H1 (cell line): ENCODE data around the gene FAM50A. TPM values are rescaled to one million over a fixed set of nuclear protein-coding genes. Genes with fewer than 3 reads are reported as not detected.

Source experiments
- CTCF ChIA-PET: fragments of 300-600 bp; sonication (Branson Sonifier 250); formaldehyde crosslinking; loops from one replicate; lab custom pipeline; 2021; ENCODE audit not compliant: partially characterized antibody; lab: Charles Lee
- POLR2A ChIA-PET: fragments of 300-600 bp; sonication (Branson Sonifier 250); formaldehyde crosslinking; loops from one replicate; lab custom pipeline; 2021; ENCODE audit warnings: inconsistent platforms; ENCODE audit not compliant: partially characterized antibody; lab: Charles Lee
- DNase-seq, 2 experiments: peaks; one replicate each; pipeline versions ENCODE4 v3.0.0 to v3.0.0-alpha.2; 2010 to 2022; ENCODE audit warnings: low spot score in 2 of 2, low read depth in 1 of 2, mixed read lengths in 1 of 2
- FAIRE-seq: peaks from 2 replicates; lab custom pipeline; 2011; peaks lifted over from hg19 to GRCh38; lab: Jason Lieb, UNC
- H2AFZ ChIP-seq: 2 replicates; pipeline ENCODE4 v1.8.1; 2012; ENCODE audit warnings: low read length, inconsistent platforms
- H2AK5ac ChIP-seq: 2 replicates; pipeline ENCODE4 v1.6.1; 2013; ENCODE audit warnings: low read depth, low read length
- H2BK120ac ChIP-seq: replicated peaks from 2 replicates; pipeline ENCODE3; 2013; ENCODE audit warnings: low read depth, low read length, inconsistent platforms
- H2BK12ac ChIP-seq: 2 replicates; pipeline ENCODE4 v1.6.1; 2013; ENCODE audit warnings: low read depth, low read length
- H2BK15ac ChIP-seq: 2 replicates; pipeline ENCODE4 v1.6.1; 2013; ENCODE audit warnings: low read length
- H2BK20ac ChIP-seq: 2 replicates; pipeline ENCODE4 v1.6.1; 2013; ENCODE audit warnings: low read length
- H2BK5ac ChIP-seq: 2 replicates; pipeline ENCODE4 v1.6.1; 2013; ENCODE audit warnings: low read depth, low read length
- H3K14ac ChIP-seq: 2 replicates; pipeline ENCODE4 v1.6.1; 2013; ENCODE audit warnings: inconsistent platforms; ENCODE audit not compliant: insufficient read length
- H3K18ac ChIP-seq: 2 replicates; pipeline ENCODE4 v1.6.1; 2013; ENCODE audit warnings: low read length; ENCODE audit errors: extremely low read depth
- H3K23ac ChIP-seq: 2 replicates; pipeline ENCODE4 v1.6.1; 2013; ENCODE audit warnings: inconsistent platforms; ENCODE audit not compliant: insufficient read length
- H3K23me2 ChIP-seq: 2 replicates; pipeline ENCODE4 v1.6.1; 2013; ENCODE audit warnings: low read depth, low read length
- H3K27ac ChIP-seq: 2 replicates; pipeline ENCODE4 v1.6.1; 2011; ENCODE audit warnings: low read depth, low read length, inconsistent platforms
- H3K27me3 ChIP-seq, 4 experiments: replicated peaks in 1 of 4; 1 replicate in 1 of 4; 2 replicates in 3 of 4; pipeline versions ENCODE4 v1.6.1 to v1.8.1; 2011 to 2013; ENCODE audit warnings: low read length in 3 of 4, mild to moderate bottlenecking in 3 of 4, inconsistent platforms in 2 of 4, mixed read lengths in 2 of 4, moderate library complexity in 1 of 4; ENCODE audit not compliant: control insufficient read depth in 3 of 4, insufficient read depth in 3 of 4; ENCODE audit errors: extremely low read depth in 1 of 4
- H3K36me3 ChIP-seq, 4 experiments: 2 replicates each; pipeline versions ENCODE4 v1.6.1 to v1.8.1; 2011 to 2013; ENCODE audit warnings: mild to moderate bottlenecking in 4 of 4, low read length in 3 of 4, moderate library complexity in 2 of 4, control low read depth in 1 of 4, inconsistent platforms in 1 of 4; ENCODE audit not compliant: insufficient read depth in 4 of 4, control insufficient read depth in 2 of 4
- H3K4ac ChIP-seq: replicated peaks from 2 replicates; pipeline ENCODE3; 2013; ENCODE audit warnings: low read length, low read depth, mixed read lengths, inconsistent platforms; ENCODE audit not compliant: insufficient read length
- H3K4me1 ChIP-seq, 4 experiments: replicated peaks in 1 of 4; 1 replicate in 1 of 4; 2 replicates in 3 of 4; pipeline versions ENCODE4 v1.6.1 to v1.8.1; 2011 to 2013; ENCODE audit warnings: low read length in 3 of 4, inconsistent platforms in 2 of 4, mixed read lengths in 1 of 4; ENCODE audit not compliant: insufficient read depth in 4 of 4, control insufficient read depth in 3 of 4
- H3K4me2 ChIP-seq, 2 experiments: 2 replicates each; pipeline versions ENCODE4 v1.6.1 to v1.8.1; 2011 to 2013; ENCODE audit warnings: low read depth in 2 of 2, low read length in 2 of 2, control low read depth in 1 of 2, inconsistent platforms in 1 of 2, mild to moderate bottlenecking in 1 of 2; ENCODE audit not compliant: insufficient read depth in 1 of 2
- H3K4me3 ChIP-seq, 4 experiments: fragments of 200-600, 300-600 bp in 1 of 4; sonication (generic), shearing (Covaris generic), sonication (Bioruptor Twin) in 1 of 4; 2 replicates each; pipeline versions ENCODE4 v1.5.1 to v1.8.1; 2011 to 2016; ENCODE audit warnings: low read length in 4 of 4, low read depth in 3 of 4, control low read depth in 2 of 4, inconsistent platforms in 2 of 4, mild to moderate bottlenecking in 2 of 4, mixed read lengths in 1 of 4, moderate library complexity in 1 of 4; ENCODE audit not compliant: insufficient read depth in 2 of 4; ENCODE audit errors: extremely low read depth in 1 of 4
- H3K56ac ChIP-seq: replicated peaks from 2 replicates; pipeline ENCODE3; 2013; ENCODE audit warnings: low read depth, mild to moderate bottlenecking, mixed read lengths, low read length, inconsistent platforms; ENCODE audit not compliant: insufficient read length
- H3K79me1 ChIP-seq: 2 replicates; pipeline ENCODE4 v1.6.1; 2013; ENCODE audit warnings: low read depth, low read length, control low read depth
- H3K79me2 ChIP-seq, 2 experiments: 2 replicates each; pipeline versions ENCODE4 v1.6.1 to v1.8.1; 2012 to 2013; ENCODE audit warnings: low read length in 2 of 2, mild to moderate bottlenecking in 2 of 2, inconsistent platforms in 1 of 2; ENCODE audit not compliant: insufficient read depth in 2 of 2, control insufficient read depth in 1 of 2
- H3K9ac ChIP-seq, 4 experiments: replicated peaks in 1 of 4; 1 replicate in 1 of 4; 2 replicates in 3 of 4; pipeline versions ENCODE4 v1.6.1 to v1.8.1; 2011 to 2013; ENCODE audit warnings: low read depth in 3 of 4, low read length in 3 of 4, control low read depth in 2 of 4, mild to moderate bottlenecking in 2 of 4, moderate library complexity in 2 of 4, inconsistent platforms in 1 of 4; ENCODE audit errors: extremely low read depth in 1 of 4
- H3K9me3 ChIP-seq, 2 experiments: 2 replicates each; pipeline versions ENCODE4 v1.6.1 to v1.8.1; 2012 to 2013; ENCODE audit warnings: mild to moderate bottlenecking in 2 of 2, moderate library complexity in 2 of 2, control low read depth in 1 of 2, inconsistent platforms in 1 of 2, low read depth in 1 of 2, low read length in 1 of 2, mixed read lengths in 1 of 2; ENCODE audit not compliant: insufficient read depth in 2 of 2
- H4K20me1 ChIP-seq, 2 experiments: replicated peaks in 1 of 2; 2 replicates each; pipeline versions ENCODE3 to v1.8.1; 2011 to 2013; ENCODE audit warnings: inconsistent platforms in 2 of 2, low read length in 2 of 2, mild to moderate bottlenecking in 1 of 2; ENCODE audit not compliant: insufficient read depth in 2 of 2, control insufficient read depth in 1 of 2
- H4K5ac ChIP-seq: 2 replicates; pipeline ENCODE4 v1.6.1; 2013; ENCODE audit warnings: low read length, low read depth, mixed read lengths, inconsistent platforms; ENCODE audit not compliant: insufficient read length
- H4K8ac ChIP-seq: 2 replicates; pipeline ENCODE4 v1.8.0; 2013; ENCODE audit warnings: mild to moderate bottlenecking, moderate library complexity, low read length, inconsistent platforms; ENCODE audit not compliant: insufficient read depth; ENCODE audit errors: extremely low read depth
- H4K91ac ChIP-seq: replicated peaks from 2 replicates; pipeline ENCODE3; 2013; ENCODE audit warnings: low read length, mixed read lengths, inconsistent platforms; ENCODE audit not compliant: insufficient read length
- CTBP2 ChIP-seq: IDR thresholded peaks from 2 replicates; pipeline ENCODE4 v1.7.0; 2011; ENCODE audit warnings: borderline replicate concordance, mild to moderate bottlenecking, moderate library complexity, mixed read lengths, low read length; ENCODE audit not compliant: insufficient read depth, insufficient read length
- TBP ChIP-seq: IDR thresholded peaks from 2 replicates; pipeline ENCODE4 v1.6.1; 2011; ENCODE audit warnings: low read depth, low read length, improper control_type of control experiment
- WGBS, 2 experiments: shearing (Covaris generic) in 1 of 2; methylation state at CpG; one replicate each; pipeline versions ENCODE4 v1.1.6 to v1.1.7; 2013 to 2015; ENCODE audit warnings: low lambda C conversion rate in 2 of 2, mixed read lengths in 2 of 2, inconsistent platforms in 1 of 2, low coverage in 1 of 2, missing lambda C conversion rate in 1 of 2; ENCODE audit not compliant: insufficient replicate concordance in 2 of 2, insufficient coverage in 1 of 2, insufficient read length in 1 of 2; ENCODE audit errors: extremely low coverage in 1 of 2, missing lambda C conversion rate in 1 of 2; 5-methylcytosine and 5-hydroxymethylcytosine counted together
- polyA plus RNA-seq, 7 experiments: library from polyadenylated mRNA; depleted of rRNA in 3 of 7; stranded (reverse) in 5 of 7; unstranded in 2 of 7; fragments of >200 nt in 5 of 7; fragments of 200-250 nt in 2 of 7; gene quantifications; 1 replicate in 5 of 7; 2 replicates in 1 of 7; 4 replicates in 1 of 7; pipeline versions ENCODE4 v1.2.1 to v1.2.3, GENCODE V29; 2011 to 2013; ENCODE audit warnings: missing spikeins in 2 of 7, mixed read lengths in 2 of 7
- total RNA-seq: library from RNA; stranded (reverse); fragmentation: NEBNext Ultra II Directional; extraction: Animal tissue kit (Norgen Biotek cat#: 25700); gene quantifications from 2 replicates; pipeline ENCODE4 v1.2.1, GENCODE V29; 2021

The FAM50A gene
- total and polyA plus RNA-seq, 2 of the 8 experiments (the other 6 are each of a cell fraction or from before 2014, with no cell fraction given), result 30.7 to 48.7 TPM

DNA sequence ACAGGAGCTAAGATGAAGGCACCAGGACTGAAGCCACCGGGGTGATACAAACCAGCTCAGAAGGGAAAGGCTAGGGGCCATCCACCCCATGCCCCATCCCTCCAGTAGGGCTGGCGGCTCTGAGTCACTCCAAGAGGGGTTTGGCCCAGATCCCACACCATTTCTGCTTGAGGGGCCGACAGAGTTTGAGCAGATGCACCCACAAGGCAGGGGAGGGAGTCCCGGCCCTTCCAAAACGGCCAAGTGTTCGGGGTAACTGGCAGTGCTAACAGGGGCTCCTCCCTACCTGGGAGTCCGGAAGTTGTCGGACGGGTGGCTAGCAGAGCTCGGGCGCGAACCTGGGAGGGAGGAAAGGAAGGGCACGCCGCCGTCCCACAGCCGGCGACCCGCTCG, 46.1 kb downstream of the FAM50A start:
- no peak overlapping the region for H3K18ac ChIP-seq
- H3K4me3 ChIP-seq, result peak overlapping the region; percentile 33 to 63 (median 37); a peak in 7 of 8 replicates
- H3K56ac ChIP-seq, result no peak overlapping the region
- H2BK12ac ChIP-seq, result no peak overlapping the region
- no peaks in the 10 kb centered on the region; the same call in 1 of the 2 replicates for H3K23me2 ChIP-seq
- H3K27ac ChIP-seq, result no peak overlapping the region
- H3K4me2 ChIP-seq, result peak overlapping the region; percentile 69 to 72
- H4K20me1 ChIP-seq, result peaks cover 1 to 2% of the 10 kb centered on the region in 2 experiments
- no peaks in the 10 kb centered on the region for H3K79me2 ChIP-seq
- H4K8ac ChIP-seq, result no peak overlapping the region; the same call in 1 of the 2 replicates
- H4K5ac ChIP-seq, result no peak overlapping the region
- H2BK15ac ChIP-seq, result no peak overlapping the region
- H4K91ac ChIP-seq, result no peak overlapping the region
- no peak overlapping the region for H3K4ac ChIP-seq
- no peak overlapping the region for H2BK5ac ChIP-seq
- peaks cover 0 to 12% (median 3%) of the 10 kb centered on the region in 4 experiments; a peak in 4 of 7 replicates for H3K4me1 ChIP-seq
- no peak for FAIRE-seq
- H3K27me3 ChIP-seq, result no peaks in the 10 kb centered on the region; a peak in 1 of 7 replicates
- H3K36me3 ChIP-seq, result peaks cover 0 to 3% (median 0%) of the 10 kb centered on the region in 4 experiments; a peak in 2 of 8 replicates
- ChIA-PET POLR2A (interaction anchor here (0.6 to 1.9 kb wide), 14 partner anchors 9 to 459 kb away, joined by 3 to 7 read pairs (median 4); partner anchors contain the start of genes DNASE1L1 and IKBKG), CTCF (interaction anchor here (1.4 to 2.7 kb wide), 5 partner anchors 15 to 117 kb away, joined by 3 to 14 read pairs (median 4); no protein-coding TSS in a partner anchor)
- H2AK5ac ChIP-seq, result no peak overlapping the region
- H3K9me3 ChIP-seq, result no peaks in the 10 kb centered on the region
- H3K23ac ChIP-seq, result no peak overlapping the region
- DNase-seq, result peak in 1 of 2 experiments; percentile 50
- H2BK20ac ChIP-seq, result no peak overlapping the region
- no peak overlapping the region for H2AFZ ChIP-seq
- H3K9ac ChIP-seq, result peak overlapping the region in 2 of 4 experiments; percentile 2 to 50; a peak in 2 of 7 replicates
- H2BK120ac ChIP-seq, result no peak overlapping the region
- H3K14ac ChIP-seq, result no peak overlapping the region
- 35% methylated on average over 5 of the region's 19 CpGs; no CpG with 5 or more reads in 1 of the 2 experiments for WGBS, 2 experiments
- H3K79me1 ChIP-seq, result no peaks in the 10 kb centered on the region
- no peak for TF ChIP-seq CTBP2
- no peak for TF ChIP-seq TBP
